Endodermal cell (in vitro differentiated cells): ENCODE measurements around the gene FXR1. TPM values are rescaled to one million over a fixed set of nuclear protein-coding genes. Genes with fewer than 3 reads are reported as not detected.
A peak's percentile ranks its signal among the peaks of the same experiment; 100 is the strongest.

Experiments used
- DNase-seq: peaks from one replicate; pipeline ENCODE4 v3.0.0-alpha.2; 2017
- H3K27ac ChIP-seq: 2 replicates; pipeline ENCODE4 v1.5.1; 2013; ENCODE audit warnings: mild to moderate bottlenecking, low read depth, low read length, moderate library complexity
- H3K27me3 ChIP-seq: 2 replicates; pipeline ENCODE4 v1.6.1; 2013; ENCODE audit warnings: mild to moderate bottlenecking, low read length, moderate library complexity; ENCODE audit not compliant: insufficient read depth, control insufficient read depth, poor library complexity, severe bottlenecking
- H3K36me3 ChIP-seq: 2 replicates; pipeline ENCODE4 v1.7.0; 2013; ENCODE audit warnings: mild to moderate bottlenecking, low read length, moderate library complexity; ENCODE audit not compliant: control insufficient read depth, insufficient read depth
- H3K4me1 ChIP-seq: one replicate; pipeline ENCODE4 v1.7.0; 2013; ENCODE audit warnings: low read length; ENCODE audit not compliant: control insufficient read depth, insufficient read depth
- H3K4me3 ChIP-seq: 2 replicates; pipeline ENCODE4 v1.5.1; 2013; ENCODE audit warnings: mild to moderate bottlenecking, low read length, moderate library complexity
- H3K9ac ChIP-seq: 2 replicates; pipeline ENCODE4 v1.6.1; 2013; ENCODE audit warnings: mild to moderate bottlenecking, low read length, moderate library complexity; ENCODE audit not compliant: poor library complexity, severe bottlenecking; ENCODE audit errors: extremely low read depth
- H3K9me3 ChIP-seq: 2 replicates; pipeline ENCODE4 v1.6.1; 2013; ENCODE audit warnings: mild to moderate bottlenecking, low read length, moderate library complexity; ENCODE audit not compliant: control insufficient read depth
- H3K27ac Mint-ChIP-seq: 2 replicates; pipeline ENCODE4 v1.8.0; 2020; ENCODE audit warnings: mixed read lengths
- H3K27me3 Mint-ChIP-seq: 2 replicates; pipeline ENCODE4 v1.8.0; 2021; ENCODE audit warnings: mild to moderate bottlenecking, mixed read lengths; ENCODE audit not compliant: insufficient read depth
- H3K36me3 Mint-ChIP-seq: 2 replicates; pipeline ENCODE4 v1.8.0; 2020; ENCODE audit warnings: low read depth, mixed read lengths
- H3K4me1 Mint-ChIP-seq: 2 replicates; pipeline ENCODE4 v1.8.0; 2020; ENCODE audit warnings: mixed read lengths
- H3K4me3 Mint-ChIP-seq: 2 replicates; pipeline ENCODE4 v1.8.0; 2020; ENCODE audit warnings: mild to moderate bottlenecking, moderate library complexity, mixed read lengths
- H3K9me3 Mint-ChIP-seq: 2 replicates; pipeline ENCODE4 v1.8.0; 2020; ENCODE audit warnings: mild to moderate bottlenecking, mixed read lengths
- WGBS, 2 experiments: methylation state at CpG; one replicate each; pipeline versions ENCODE4 v1.1.5 to v1.1.7; 2013; ENCODE audit warnings: missing lambda C conversion rate in 2 of 2, mixed read lengths in 1 of 2; ENCODE audit not compliant: insufficient coverage in 1 of 2, insufficient read length in 1 of 2; 5-methylcytosine and 5-hydroxymethylcytosine counted together
- total RNA-seq, 2 donors: library from RNA; stranded (reverse); fragmentation: NEBNext Ultra II Directional in 1 of 2; extraction: Animal tissue kit (Norgen Biotek cat#: 25700) in 1 of 2; gene quantifications; 2 replicates in 1 of 2; 3 replicates in 1 of 2; pipeline ENCODE4 v1.2.1, GENCODE V29; 2021
- TF ChIP-seq, protein P1 (sequence below): fragments of 200-600 bp; sonication (generic); conservative IDR thresholded peaks from 2 replicates; pipeline ENCODE4 v1.5.0; 2021; ENCODE audit warnings: antibody characterized with exemption, mild to moderate bottlenecking

FXR1 gene
- total RNA-seq, 2 donors from 2014 or later: 252 to 298 TPM

- Histone ChIP-seq H3K36me3 (peaks cover 27% of the 10 kb centered on the region), H3K27ac (no peak overlapping the region), H3K4me1 (no peaks in the 10 kb centered on the region), H3K9ac (no peak overlapping the region), H3K9me3 (no peaks in the 10 kb centered on the region), H3K27me3 (peaks cover 18% of the 10 kb centered on the region), H3K4me3 (no peak overlapping the region)
- no peak overlapping the region for H3K27ac Mint-ChIP-seq
- H3K9me3 Mint-ChIP-seq: no peaks in the 10 kb centered on the region
- WGBS, 2 experiments: 95% methylated on average over 2 of the region's 2 CpGs; no CpG with 5 or more reads in 1 of the 2 experiments
- H3K4me3 Mint-ChIP-seq: no peak overlapping the region
- H3K27me3 Mint-ChIP-seq: peaks cover 7% of the 10 kb centered on the region
- no peak for DNase-seq
- H3K4me1 Mint-ChIP-seq: peaks cover 12% of the 10 kb centered on the region
- peaks cover 19% of the 10 kb centered on the region for H3K36me3 Mint-ChIP-seq
- TF ChIP-seq, protein P1, sequence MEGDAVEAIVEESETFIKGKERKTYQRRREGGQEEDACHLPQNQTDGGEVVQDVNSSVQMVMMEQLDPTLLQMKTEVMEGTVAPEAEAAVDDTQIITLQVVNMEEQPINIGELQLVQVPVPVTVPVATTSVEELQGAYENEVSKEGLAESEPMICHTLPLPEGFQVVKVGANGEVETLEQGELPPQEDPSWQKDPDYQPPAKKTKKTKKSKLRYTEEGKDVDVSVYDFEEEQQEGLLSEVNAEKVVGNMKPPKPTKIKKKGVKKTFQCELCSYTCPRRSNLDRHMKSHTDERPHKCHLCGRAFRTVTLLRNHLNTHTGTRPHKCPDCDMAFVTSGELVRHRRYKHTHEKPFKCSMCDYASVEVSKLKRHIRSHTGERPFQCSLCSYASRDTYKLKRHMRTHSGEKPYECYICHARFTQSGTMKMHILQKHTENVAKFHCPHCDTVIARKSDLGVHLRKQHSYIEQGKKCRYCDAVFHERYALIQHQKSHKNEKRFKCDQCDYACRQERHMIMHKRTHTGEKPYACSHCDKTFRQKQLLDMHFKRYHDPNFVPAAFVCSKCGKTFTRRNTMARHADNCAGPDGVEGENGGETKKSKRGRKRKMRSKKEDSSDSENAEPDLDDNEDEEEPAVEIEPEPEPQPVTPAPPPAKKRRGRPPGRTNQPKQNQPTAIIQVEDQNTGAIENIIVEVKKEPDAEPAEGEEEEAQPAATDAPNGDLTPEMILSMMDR: no peak
These were observed 74.9 kb downstream of the FXR1 start for GRCh38 chr3:180987344-180987743.

GRCh38 chr3:180989291-180990163 is 77.1 kb downstream of the FXR1 start, which contains the start of gene DNAJC19:
Gene DNAJC19 (minus strand): TSS chr3:180989736. CDS start chr3:180989602, 134 bp downstream.
- WGBS, 2 experiments: 3% methylated on average over 7 to 41 of the region's 43 CpGs

GRCh38 chr3:180990505-180990904 is 78.0 kb downstream of the FXR1 start:
- no peaks in the 10 kb centered on the region for H3K9me3 Mint-ChIP-seq
- no peak overlapping the region for H3K27ac Mint-ChIP-seq
- Histone ChIP-seq H3K9me3 (no peaks in the 10 kb centered on the region), H3K4me1 (no peaks in the 10 kb centered on the region), H3K4me3 (peak overlapping the region; percentile 99), H3K27ac (no peak overlapping the region), H3K27me3 (peaks cover 50% of the 10 kb centered on the region), H3K9ac (no peak overlapping the region), H3K36me3 (peaks cover 12% of the 10 kb centered on the region)
- WGBS, 2 experiments: 82% methylated on average over 2 of the region's 2 CpGs; no CpG with 5 or more reads in 1 of the 2 experiments
- peaks cover 19% of the 10 kb centered on the region for H3K36me3 Mint-ChIP-seq
- peaks cover 35% of the 10 kb centered on the region for H3K27me3 Mint-ChIP-seq
- TF ChIP-seq, protein P1: no peak
- H3K4me1 Mint-ChIP-seq: peaks cover 12% of the 10 kb centered on the region
- no peak for DNase-seq
- H3K4me3 Mint-ChIP-seq: peak overlapping the region; percentile 95

More at GRCh38 chr3:180989291-180990163, 77.1 kb downstream of the FXR1 start, which contains the start of gene DNAJC19:
- TF ChIP-seq, protein P1: no peak
- Mint-ChIP-seq H3K27me3 (peaks cover 26% of the 10 kb centered on the region), H3K4me3 (peak within 1 kb of the TSS; percentile 95), H3K36me3 (peaks cover 19% of the 10 kb centered on the region), H3K4me1 (peaks cover 12% of the 10 kb centered on the region), H3K27ac (peak within 1 kb of the TSS; percentile 98), H3K9me3 (no peaks in the 10 kb centered on the region)
- peak within 1 kb of the TSS; percentile 99 for H3K4me3 ChIP-seq
- peak within 1 kb of the TSS; percentile 92 for H3K9ac ChIP-seq
- H3K27me3 ChIP-seq: peaks cover 40% of the 10 kb centered on the region
- DNase-seq: peak; percentile 99
- peak within 1 kb of the TSS; percentile 48 for H3K27ac ChIP-seq
- H3K36me3 ChIP-seq: peaks cover 12% of the 10 kb centered on the region
- no peaks in the 10 kb centered on the region for H3K4me1 ChIP-seq
- H3K9me3 ChIP-seq: no peaks in the 10 kb centered on the region
